AG08396 (cell line): Measurements from ENCODE around the gene ENPP7.

Source experiments
- DNase-seq: peaks from one replicate; pipeline ENCODE4 v3.0.0; 2012; ENCODE audit warnings: low spot score, mixed read lengths

ENPP7 gene

GRCh38 chr17:79777894-79778503, 47.3 kb downstream of the ENPP7 start, which contains the start of gene CBX2:
CBX2 (plus strand) TSS chr17:79778148; CDS start chr17:79778236, 88 bp downstream.
- peak; percentile 99 for DNase-seq

GRCh38 chr17:79778504-79779083, 47.9 kb downstream of the ENPP7 start:
- DNase-seq: no peak

GRCh38 chr17:79779084-79779529, 48.4 kb downstream of the ENPP7 start:
- DNase-seq: no peak

GRCh38 chr17:79779661-79780365, 49.1 kb downstream of the ENPP7 start:
- DNase-seq: no peak

GRCh38 chr17:79781012-79781650, 50.4 kb downstream of the ENPP7 start:
- DNase-seq: no peak

GRCh38 chr17:79781736-79782575, 51.2 kb downstream of the ENPP7 start:
- no peak for DNase-seq

GRCh38 chr17:79783891-79784290, 53.1 kb downstream of the ENPP7 start:
- DNase-seq: no peak

- no peak for DNase-seq
Measured at GRCh38 chr17:79784353-79785016, 53.7 kb downstream of the ENPP7 start.

GRCh38 chr17:79785017-79785899, 54.5 kb downstream of the ENPP7 start:
- DNase-seq: no peak

- no peak for DNase-seq
Measured at GRCh38 chr17:79785900-79786810, 55.4 kb downstream of the ENPP7 start.

GRCh38 chr17:79786930-79787643, 56.3 kb downstream of the ENPP7 start:
- no peak for DNase-seq

GRCh38 chr17:79788455-79788854, 57.7 kb downstream of the ENPP7 start:
- DNase-seq: no peak

- no peak for DNase-seq
Measured at GRCh38 chr17:79788989-79789942, 58.5 kb downstream of the ENPP7 start.

GRCh38 chr17:79789943-79790804, 59.4 kb downstream of the ENPP7 start:
- DNase-seq: peak; percentile 87

- no peak for DNase-seq
Measured at GRCh38 chr17:79790805-79791734, 60.3 kb downstream of the ENPP7 start.
